ENCODE data around the gene SRGAP1. TPM values are rescaled to one million over a fixed set of nuclear protein-coding genes. Genes with fewer than 3 reads are reported as not detected.

The SRGAP1 gene
- total and polyA plus RNA-seq, 2 of the 13 experiments (the other 11 are each of a cell fraction or from before 2014, with no cell fraction given) = 1.6 to 3.4 TPM

DNA sequence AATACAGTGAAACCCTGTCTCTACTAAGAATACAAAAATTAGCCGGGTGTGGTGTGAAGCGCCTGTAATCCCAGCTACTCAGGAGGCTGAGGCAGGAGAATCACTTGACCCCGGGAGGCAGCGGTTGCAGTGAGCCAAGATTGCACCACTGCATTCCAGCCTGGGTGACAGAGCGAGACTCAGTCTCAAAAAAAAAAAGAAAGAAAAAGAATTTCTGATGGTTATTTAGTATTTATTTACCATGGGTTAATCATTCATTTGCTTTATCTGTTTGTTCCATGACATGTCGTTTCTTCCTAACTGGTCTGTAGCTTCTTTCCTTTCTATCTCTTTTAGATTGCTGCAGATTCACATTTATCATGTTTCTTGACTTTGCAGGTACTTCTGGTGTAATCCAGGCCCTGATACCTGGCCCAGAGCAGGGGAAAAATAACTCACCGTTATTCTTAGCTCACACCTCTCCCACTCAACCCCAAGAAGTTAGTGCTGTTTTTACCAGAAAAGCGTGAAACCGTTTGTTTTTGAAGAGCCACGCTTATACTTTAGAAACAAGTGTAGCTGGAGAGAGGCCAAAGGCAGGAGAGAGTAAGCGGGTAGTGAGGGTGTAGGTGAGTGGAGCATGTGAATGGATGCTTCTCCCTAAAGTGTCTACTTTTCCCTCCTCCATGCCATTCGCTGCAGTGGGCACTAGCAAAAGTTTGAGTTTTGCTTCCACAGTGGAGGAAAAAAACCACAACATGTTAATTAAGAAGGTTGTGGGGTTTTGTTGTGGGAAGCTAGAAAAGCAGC is 45.4 kb downstream of the SRGAP1 start (continued):
- TF ChIP-seq, protein P1, sequence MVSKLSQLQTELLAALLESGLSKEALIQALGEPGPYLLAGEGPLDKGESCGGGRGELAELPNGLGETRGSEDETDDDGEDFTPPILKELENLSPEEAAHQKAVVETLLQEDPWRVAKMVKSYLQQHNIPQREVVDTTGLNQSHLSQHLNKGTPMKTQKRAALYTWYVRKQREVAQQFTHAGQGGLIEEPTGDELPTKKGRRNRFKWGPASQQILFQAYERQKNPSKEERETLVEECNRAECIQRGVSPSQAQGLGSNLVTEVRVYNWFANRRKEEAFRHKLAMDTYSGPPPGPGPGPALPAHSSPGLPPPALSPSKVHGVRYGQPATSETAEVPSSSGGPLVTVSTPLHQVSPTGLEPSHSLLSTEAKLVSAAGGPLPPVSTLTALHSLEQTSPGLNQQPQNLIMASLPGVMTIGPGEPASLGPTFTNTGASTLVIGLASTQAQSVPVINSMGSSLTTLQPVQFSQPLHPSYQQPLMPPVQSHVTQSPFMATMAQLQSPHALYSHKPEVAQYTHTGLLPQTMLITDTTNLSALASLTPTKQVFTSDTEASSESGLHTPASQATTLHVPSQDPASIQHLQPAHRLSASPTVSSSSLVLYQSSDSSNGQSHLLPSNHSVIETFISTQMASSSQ (IDR thresholded peaks at IDR 0.05; ENCODE audit: low read depth) = peak; percentile 76
- TF ChIP-seq, protein P1 (CRISPR knock-in tag; IDR thresholded peaks at IDR 0.05; ENCODE audit: borderline replicate concordance) = peak; percentile 81; the same call in 1 of the 2 replicates
- TF ChIP-seq HDAC2 (CRISPR knock-in tag; IDR thresholded peaks at IDR 0.05) = peak; percentile 24; the same call in 1 of the 2 replicates
- TF ChIP-seq NR2F1 (CRISPR knock-in tag; IDR thresholded peaks at IDR 0.05) = peak in 1 of 2 experiments; percentile 42; a peak in 1 of 4 replicates
- no peak for TF ChIP-seq TEAD2 (CRISPR knock-in tag; IDR thresholded peaks at IDR 0.05)
- TF ChIP-seq, protein P2, sequence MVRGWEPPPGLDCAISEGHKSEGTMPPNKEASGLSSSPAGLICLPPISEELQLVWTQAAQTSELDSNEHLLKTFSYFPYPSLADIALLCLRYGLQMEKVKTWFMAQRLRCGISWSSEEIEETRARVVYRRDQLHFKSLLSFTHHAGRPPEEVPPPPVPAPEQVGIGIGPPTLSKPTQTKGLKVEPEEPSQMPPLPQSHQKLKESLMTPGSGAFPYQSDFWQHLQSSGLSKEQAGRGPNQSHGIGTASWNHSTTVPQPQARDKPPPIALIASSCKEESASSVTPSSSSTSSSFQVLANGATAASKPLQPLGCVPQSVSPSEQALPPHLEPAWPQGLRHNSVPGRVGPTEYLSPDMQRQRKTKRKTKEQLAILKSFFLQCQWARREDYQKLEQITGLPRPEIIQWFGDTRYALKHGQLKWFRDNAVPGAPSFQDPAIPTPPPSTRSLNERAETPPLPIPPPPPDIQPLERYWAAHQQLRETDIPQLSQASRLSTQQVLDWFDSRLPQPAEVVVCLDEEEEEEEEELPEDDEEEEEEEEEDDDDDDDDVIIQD (CRISPR knock-in tag; IDR thresholded peaks at IDR 0.05; ENCODE audit: low read depth) = peak; percentile 12; the same call in 1 of the 2 replicates
- TF ChIP-seq FOSL1 (CRISPR knock-in tag; IDR thresholded peaks at IDR 0.05; ENCODE audit: borderline replicate concordance) = no peak
- TF ChIP-seq, protein P3, sequence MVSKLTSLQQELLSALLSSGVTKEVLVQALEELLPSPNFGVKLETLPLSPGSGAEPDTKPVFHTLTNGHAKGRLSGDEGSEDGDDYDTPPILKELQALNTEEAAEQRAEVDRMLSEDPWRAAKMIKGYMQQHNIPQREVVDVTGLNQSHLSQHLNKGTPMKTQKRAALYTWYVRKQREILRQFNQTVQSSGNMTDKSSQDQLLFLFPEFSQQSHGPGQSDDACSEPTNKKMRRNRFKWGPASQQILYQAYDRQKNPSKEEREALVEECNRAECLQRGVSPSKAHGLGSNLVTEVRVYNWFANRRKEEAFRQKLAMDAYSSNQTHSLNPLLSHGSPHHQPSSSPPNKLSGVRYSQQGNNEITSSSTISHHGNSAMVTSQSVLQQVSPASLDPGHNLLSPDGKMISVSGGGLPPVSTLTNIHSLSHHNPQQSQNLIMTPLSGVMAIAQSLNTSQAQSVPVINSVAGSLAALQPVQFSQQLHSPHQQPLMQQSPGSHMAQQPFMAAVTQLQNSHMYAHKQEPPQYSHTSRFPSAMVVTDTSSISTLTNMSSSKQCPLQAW (CRISPR knock-in tag; IDR thresholded peaks at IDR 0.05) = peak; percentile 52; the same call in 1 of the 2 replicates
- TF ChIP-seq, protein P4, sequence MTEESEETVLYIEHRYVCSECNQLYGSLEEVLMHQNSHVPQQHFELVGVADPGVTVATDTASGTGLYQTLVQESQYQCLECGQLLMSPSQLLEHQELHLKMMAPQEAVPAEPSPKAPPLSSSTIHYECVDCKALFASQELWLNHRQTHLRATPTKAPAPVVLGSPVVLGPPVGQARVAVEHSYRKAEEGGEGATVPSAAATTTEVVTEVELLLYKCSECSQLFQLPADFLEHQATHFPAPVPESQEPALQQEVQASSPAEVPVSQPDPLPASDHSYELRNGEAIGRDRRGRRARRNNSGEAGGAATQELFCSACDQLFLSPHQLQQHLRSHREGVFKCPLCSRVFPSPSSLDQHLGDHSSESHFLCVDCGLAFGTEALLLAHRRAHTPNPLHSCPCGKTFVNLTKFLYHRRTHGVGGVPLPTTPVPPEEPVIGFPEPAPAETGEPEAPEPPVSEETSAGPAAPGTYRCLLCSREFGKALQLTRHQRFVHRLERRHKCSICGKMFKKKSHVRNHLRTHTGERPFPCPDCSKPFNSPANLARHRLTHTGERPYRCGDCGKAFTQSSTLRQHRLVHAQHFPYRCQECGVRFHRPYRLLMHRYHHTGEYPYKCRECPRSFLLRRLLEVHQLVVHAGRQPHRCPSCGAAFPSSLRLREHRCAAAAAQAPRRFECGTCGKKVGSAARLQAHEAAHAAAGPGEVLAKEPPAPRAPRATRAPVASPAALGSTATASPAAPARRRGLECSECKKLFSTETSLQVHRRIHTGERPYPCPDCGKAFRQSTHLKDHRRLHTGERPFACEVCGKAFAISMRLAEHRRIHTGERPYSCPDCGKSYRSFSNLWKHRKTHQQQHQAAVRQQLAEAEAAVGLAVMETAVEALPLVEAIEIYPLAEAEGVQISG (CRISPR knock-in tag; IDR thresholded peaks at IDR 0.05) = no peak
- TF ChIP-seq, protein P5, sequence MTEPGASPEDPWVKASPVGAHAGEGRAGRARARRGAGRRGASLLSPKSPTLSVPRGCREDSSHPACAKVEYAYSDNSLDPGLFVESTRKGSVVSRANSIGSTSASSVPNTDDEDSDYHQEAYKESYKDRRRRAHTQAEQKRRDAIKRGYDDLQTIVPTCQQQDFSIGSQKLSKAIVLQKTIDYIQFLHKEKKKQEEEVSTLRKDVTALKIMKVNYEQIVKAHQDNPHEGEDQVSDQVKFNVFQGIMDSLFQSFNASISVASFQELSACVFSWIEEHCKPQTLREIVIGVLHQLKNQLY (CRISPR knock-in tag; IDR thresholded peaks at IDR 0.05) = no peak
- no peak for TF ChIP-seq GTF3A (CRISPR knock-in tag; conservative IDR thresholded peaks at IDR 0.05)
- no peak for TF ChIP-seq ZNF577 (CRISPR knock-in tag; IDR thresholded peaks at IDR 0.05; ENCODE audit: borderline replicate concordance, low read depth)
- TF ChIP-seq ZNF629 (CRISPR knock-in tag; conservative IDR thresholded peaks at IDR 0.05) = no peak
- peak; percentile 47; the same call in 1 of the 2 replicates for TF ChIP-seq GATAD2A (CRISPR knock-in tag; IDR thresholded peaks at IDR 0.05)
- TF ChIP-seq NFIC (IDR thresholded peaks at IDR 0.05; ENCODE audit: low read length) = no peak
- TF ChIP-seq XRCC5 (optimal IDR thresholded peaks at IDR 0.05; ENCODE audit: low read length) = no peak
